ENCODE measurements around the gene DDHD1. TPM values are rescaled to one million over a fixed set of nuclear protein-coding genes. Genes with fewer than 3 reads are reported as not detected.

Gene DDHD1
- polyA plus RNA-seq, 1 of the 3 experiments (the other 2 are of a cell fraction), result 1.9 TPM

DNA sequence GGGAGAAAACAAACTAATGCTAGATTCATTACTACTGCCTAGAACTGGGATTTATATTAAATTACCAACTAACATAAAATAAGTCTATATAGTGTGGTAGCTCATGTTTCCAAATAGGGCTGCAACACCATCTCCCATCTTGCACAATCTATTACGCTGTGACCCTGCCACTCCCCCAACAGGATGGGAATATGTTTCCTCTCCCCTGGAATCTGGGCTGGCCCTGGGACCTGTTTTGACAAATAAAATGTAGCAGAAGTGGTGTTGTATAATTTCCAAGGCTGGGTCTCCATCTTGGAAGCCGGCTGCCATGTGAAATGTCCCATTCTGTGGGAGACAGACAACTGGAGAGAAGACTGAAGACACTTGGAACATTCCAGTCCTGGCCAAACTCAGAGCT, 156.6 kb downstream of the DDHD1 start:
- Histone ChIP-seq H3K36me3 (replicated peaks in 1 of 2; ENCODE audit: control insufficient read depth in 1 of 2, insufficient read depth in 2 of 2, low read length in 1 of 2) (no peaks in the 10 kb centered on the region), H3K79me2 (ENCODE audit: insufficient read depth) (no peaks in the 10 kb centered on the region), H3K4me2 (no peak overlapping the region), H3K27ac (ENCODE audit: low read depth in 2 of 2, low read length in 1 of 2) (no peak overlapping the region), H3K4me1 (ENCODE audit: control insufficient read depth in 1 of 2, insufficient read depth in 2 of 2, low read depth in 1 of 2, low read length in 1 of 2) (no peaks in the 10 kb centered on the region), H3F3A (replicated peaks; ENCODE audit: insufficient read depth) (no peaks in the 10 kb centered on the region), H3K9me3 (no peaks in the 10 kb centered on the region), H4K20me1 (ENCODE audit: insufficient read depth) (no peaks in the 10 kb centered on the region), H3K9ac (no peak overlapping the region), H3K4me3 (ENCODE audit: low read depth in 2 of 2, low read length in 1 of 2) (no peak overlapping the region), H3K27me3 (ENCODE audit: insufficient read depth) (no peaks in the 10 kb centered on the region), H2AFZ (ENCODE audit: low read depth) (no peak overlapping the region), H3K9me2 (no peaks in the 10 kb centered on the region)
- TF ChIP-seq, protein P1, sequence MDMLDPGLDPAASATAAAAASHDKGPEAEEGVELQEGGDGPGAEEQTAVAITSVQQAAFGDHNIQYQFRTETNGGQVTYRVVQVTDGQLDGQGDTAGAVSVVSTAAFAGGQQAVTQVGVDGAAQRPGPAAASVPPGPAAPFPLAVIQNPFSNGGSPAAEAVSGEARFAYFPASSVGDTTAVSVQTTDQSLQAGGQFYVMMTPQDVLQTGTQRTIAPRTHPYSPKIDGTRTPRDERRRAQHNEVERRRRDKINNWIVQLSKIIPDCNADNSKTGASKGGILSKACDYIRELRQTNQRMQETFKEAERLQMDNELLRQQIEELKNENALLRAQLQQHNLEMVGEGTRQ (IDR thresholded peaks at IDR 0.05; ENCODE audit: borderline replicate concordance, low read depth, low read length), result no peak
- TF ChIP-seq MEF2A (IDR thresholded peaks at IDR 0.05; ENCODE audit: borderline replicate concordance, low read depth) (no peak), SIN3A (IDR thresholded peaks at IDR 0.05; ENCODE audit: borderline replicate concordance, low read depth, low read length) (no peak), ZBTB33 (IDR thresholded peaks at IDR 0.05; ENCODE audit: borderline replicate concordance, low read depth) (no peak), NRF1 (IDR thresholded peaks at IDR 0.05; ENCODE audit: low read depth, low read length) (no peak), JUND (IDR thresholded peaks at IDR 0.05) (no peak), TAF1 (IDR thresholded peaks at IDR 0.05; ENCODE audit: borderline replicate concordance, low read depth, low read length) (no peak), YY1 (IDR thresholded peaks at IDR 0.05; ENCODE audit: low read depth) (no peak), IRF3 (IDR thresholded peaks at IDR 0.05; ENCODE audit: low read depth, low read length) (no peak), GABPA (IDR thresholded peaks at IDR 0.05; ENCODE audit: low read depth) (no peak), CTCF (IDR thresholded peaks at IDR 0.05) (no peak), CHD2 (IDR thresholded peaks at IDR 0.05; ENCODE audit: low read length, partially characterized antibody) (no peak)
- TF ChIP-seq, protein P2, sequence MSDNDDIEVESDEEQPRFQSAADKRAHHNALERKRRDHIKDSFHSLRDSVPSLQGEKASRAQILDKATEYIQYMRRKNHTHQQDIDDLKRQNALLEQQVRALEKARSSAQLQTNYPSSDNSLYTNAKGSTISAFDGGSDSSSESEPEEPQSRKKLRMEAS (IDR thresholded peaks at IDR 0.05; ENCODE audit: low read depth), result no peak
- TF ChIP-seq, protein P3, sequence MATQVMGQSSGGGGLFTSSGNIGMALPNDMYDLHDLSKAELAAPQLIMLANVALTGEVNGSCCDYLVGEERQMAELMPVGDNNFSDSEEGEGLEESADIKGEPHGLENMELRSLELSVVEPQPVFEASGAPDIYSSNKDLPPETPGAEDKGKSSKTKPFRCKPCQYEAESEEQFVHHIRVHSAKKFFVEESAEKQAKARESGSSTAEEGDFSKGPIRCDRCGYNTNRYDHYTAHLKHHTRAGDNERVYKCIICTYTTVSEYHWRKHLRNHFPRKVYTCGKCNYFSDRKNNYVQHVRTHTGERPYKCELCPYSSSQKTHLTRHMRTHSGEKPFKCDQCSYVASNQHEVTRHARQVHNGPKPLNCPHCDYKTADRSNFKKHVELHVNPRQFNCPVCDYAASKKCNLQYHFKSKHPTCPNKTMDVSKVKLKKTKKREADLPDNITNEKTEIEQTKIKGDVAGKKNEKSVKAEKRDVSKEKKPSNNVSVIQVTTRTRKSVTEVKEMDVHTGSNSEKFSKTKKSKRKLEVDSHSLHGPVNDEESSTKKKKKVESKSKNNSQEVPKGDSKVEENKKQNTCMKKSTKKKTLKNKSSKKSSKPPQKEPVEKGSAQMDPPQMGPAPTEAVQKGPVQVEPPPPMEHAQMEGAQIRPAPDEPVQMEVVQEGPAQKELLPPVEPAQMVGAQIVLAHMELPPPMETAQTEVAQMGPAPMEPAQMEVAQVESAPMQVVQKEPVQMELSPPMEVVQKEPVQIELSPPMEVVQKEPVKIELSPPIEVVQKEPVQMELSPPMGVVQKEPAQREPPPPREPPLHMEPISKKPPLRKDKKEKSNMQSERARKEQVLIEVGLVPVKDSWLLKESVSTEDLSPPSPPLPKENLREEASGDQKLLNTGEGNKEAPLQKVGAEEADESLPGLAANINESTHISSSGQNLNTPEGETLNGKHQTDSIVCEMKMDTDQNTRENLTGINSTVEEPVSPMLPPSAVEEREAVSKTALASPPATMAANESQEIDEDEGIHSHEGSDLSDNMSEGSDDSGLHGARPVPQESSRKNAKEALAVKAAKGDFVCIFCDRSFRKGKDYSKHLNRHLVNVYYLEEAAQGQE (IDR thresholded peaks at IDR 0.05; ENCODE audit: low read depth, low read length), result no peak
- CTCF ChIA-PET, result no interaction called here
- POLR2A ChIA-PET, result no interaction called here
- DNase-seq, result no peak
- 81% methylated on average over 2 of the region's 2 CpGs for WGBS (ENCODE audit: low lambda C conversion rate)

All from SK-N-SH (cell line).